Measurements from ENCODE around the gene CHST3. TPM values are rescaled to one million over a fixed set of nuclear protein-coding genes. Genes with fewer than 3 reads are reported as not detected.

Gene CHST3
- total and polyA plus RNA-seq, 9 of the 15 experiments (the other 6 are each of a cell fraction or from before 2014, with no cell fraction given): 0.01 to 1.3 (median 0.15) TPM

GRCh38 chr10:71975087-71975870 is 11.1 kb downstream of the CHST3 start:
- no peaks in the 10 kb centered on the region for H3K36me3 ChIP-seq (ENCODE audit: control insufficient read depth, insufficient read depth, low read length)
- H2AFZ ChIP-seq (ENCODE audit: low read depth, low read length): no peak overlapping the region
- in situ Hi-C loops (cut with MboI) (no loop called here), intact Hi-C loops (cut with micrococcal nuclease) (loop anchor here (5.0 kb wide), 2 partner anchors 68 to 72 kb away; no protein-coding TSS in a partner anchor)
- ChIA-PET CTCF (ENCODE audit: low intra/inter-chr PET ratio) (no interaction called here), POLR2A (interaction anchor here (0.7 to 0.8 kb wide), 2 partner anchors 10 to 208 kb away, joined by 3 to 4 read pairs; no protein-coding TSS in a partner anchor)
- H4K20me1 ChIP-seq (replicated peaks; ENCODE audit: control insufficient read depth, insufficient read depth, low read length): no peaks in the 10 kb centered on the region; the same call in 1 of the 2 replicates
- H3K4me3 ChIP-seq: no peak overlapping the region
- TF ChIP-seq ZFP36 (IDR thresholded peaks at IDR 0.05; ENCODE audit: low read depth, low read length, partially characterized antibody) (peak; percentile 90), BRCA1 (IDR thresholded peaks at IDR 0.05) (no peak), BRCA1 (CRISPR knock-in tag; IDR thresholded peaks at IDR 0.05) (0 out of 2 replicates have a peak, but pooled peaks have one; percentile 28), ZNF311 (CRISPR knock-in tag; IDR thresholded peaks at IDR 0.05) (no peak), ZNF436 (CRISPR knock-in tag; IDR thresholded peaks at IDR 0.05) (0 out of 2 replicates have a peak, but pooled peaks have one; percentile 17), PTBP1 (IDR thresholded peaks at IDR 0.05; ENCODE audit: low read depth, low read length) (0 out of 2 replicates have a peak, but pooled peaks have one; percentile 76), RBM25 (IDR thresholded peaks at IDR 0.05; ENCODE audit: low read depth, low read length, severe bottlenecking) (peak; percentile 98), SMARCA5 (IDR thresholded peaks at IDR 0.05) (peak; percentile 36; the same call in 1 of the 2 replicates), BCOR (IDR thresholded peaks at IDR 0.05) (peak; percentile 92), MEF2A (IDR thresholded peaks at IDR 0.05; ENCODE audit: control insufficient read depth, low read depth, low read length) (no peak), ESRRA (IDR thresholded peaks at IDR 0.05; ENCODE audit: borderline replicate concordance, low read depth) (no peak), TFAP4 (CRISPR knock-in tag; IDR thresholded peaks at IDR 0.05; ENCODE audit: borderline replicate concordance) (0 out of 2 replicates have a peak, but pooled peaks have one; percentile 20), ADNP (tag; IDR thresholded peaks at IDR 0.05) (peak; percentile 66; the same call in 1 of the 2 replicates), HDAC2 (IDR thresholded peaks at IDR 0.05) (peak; percentile 43; the same call in 1 of the 2 replicates), KDM1A (IDR thresholded peaks at IDR 0.05) (peak; percentile 59 to 82)
- no peaks in the 10 kb centered on the region for H3K79me2 ChIP-seq (ENCODE audit: control insufficient read depth, insufficient read depth, low read length)
- FAIRE-seq: no peak
- no peak overlapping the region for H3K4me2 ChIP-seq (ENCODE audit: insufficient read depth, low read length)
- H3K9ac ChIP-seq (ENCODE audit: insufficient read depth in 1 of 2, low read depth in 2 of 2, low read length in 2 of 2): no peak overlapping the region
- no peaks in the 10 kb centered on the region for H3K9me3 ChIP-seq (replicated peaks; ENCODE audit: control insufficient read depth, insufficient read depth, low read depth, low read length)
- DNase-seq (ENCODE audit: extremely low read depth in 1 of 4, low spot score in 3 of 4): no peak
- WGBS (ENCODE audit: insufficient coverage, low coverage, missing lambda C conversion rate): 20% methylated on average over 15 of the region's 15 CpGs
- H3K27ac ChIP-seq (ENCODE audit: extremely low read depth, low read depth, low read length): no peak overlapping the region
- no TSS peak for BruUV-seq (replicated peaks)
- no peak for ATAC-seq
- peaks cover 6 to 7% of the 10 kb centered on the region in 2 experiments; a peak in 4 of 5 replicates for H3K4me1 ChIP-seq (replicated peaks in 1 of 2; ENCODE audit: control insufficient read depth in 2 of 2, insufficient read depth in 2 of 2, low read length in 2 of 2)
- peaks cover 28 to 68% of the 10 kb centered on the region in 2 experiments for H3K27me3 ChIP-seq (ENCODE audit: control insufficient read depth in 2 of 2, insufficient read depth in 2 of 2, low read length in 2 of 2)
- no peaks in the 10 kb centered on the region for H3K9me1 ChIP-seq (ENCODE audit: control insufficient read depth, insufficient read depth, low read length)

Measured in K562 (cell line).